Articular chondrocyte of knee joint (primary cell): ENCODE data around the gene CEP290. TPM values are rescaled to one million over a fixed set of nuclear protein-coding genes. Genes with fewer than 3 reads are reported as not detected.

Source experiments
- small RNA-seq: library from RNA; depleted of rRNA; stranded (forward); fragments of <200 nt; gene quantifications from one replicate; pipeline ENCODE3, GENCODE V24; 2012
- total RNA-seq: library from RNA; depleted of rRNA; stranded (reverse); fragments of >200 nt; gene quantifications from 2 replicates; pipeline ENCODE4 v1.2.3, GENCODE V29; 2012

The CEP290 gene
- total RNA-seq, result 18.7 and 20.2 TPM in 2 replicates

GRCh38 chr12:88141774-88142609 lies at the start of gene CEP290, which contains the start of gene TMTC3:
CEP290 (minus strand) TSS chr12:88142088; CDS start chr12:88141307, 781 bp downstream.
TMTC3 (plus strand) TSS chr12:88142307; CDS start chr12:88148316, 6,009 bp downstream.

DNA sequence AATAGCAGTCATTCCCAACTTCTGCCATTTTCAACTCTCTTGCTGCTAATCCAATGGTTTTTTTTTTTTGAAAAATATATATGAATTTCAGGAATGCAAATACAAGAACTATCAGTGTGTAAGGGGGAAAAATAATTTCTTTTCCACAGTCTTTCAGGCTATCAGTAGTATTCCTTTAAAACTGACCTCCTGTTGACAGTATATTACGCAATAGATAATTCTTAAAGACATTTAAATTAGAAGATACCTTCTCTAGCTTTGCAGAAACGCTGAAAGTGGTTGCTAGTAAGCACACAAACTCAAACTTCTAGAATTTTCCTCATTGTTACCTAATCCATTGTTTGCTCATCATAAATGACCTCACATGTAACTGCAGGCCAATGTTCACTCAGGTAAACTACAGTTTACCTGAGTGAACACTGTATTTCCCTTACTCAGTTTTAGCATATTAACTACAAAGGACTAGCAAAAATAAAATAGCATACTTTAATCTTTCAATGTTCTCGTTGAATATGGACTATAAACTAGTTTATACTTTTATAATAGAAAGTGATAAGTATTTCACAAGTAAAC lies 112.7 kb downstream of the CEP290 start, which contains the start of gene C12orf50:
Gene C12orf50, minus strand, starts transcription at position 309 of the 573 bp plus-strand sequence. CDS start 2,439 bp downstream, outside the sequence.

Small RNA genes within 50 kb of the gene (small RNA-seq; reads per million reads assigned to genes)
- not detected for gene RNA5SP364

Other genes starting within 250 kb of the CEP290 start
- gene C12orf50, start 112.7 kb downstream of the CEP290 start, total RNA-seq, result not detected in 2 replicates
- 58.5 and 70.4 TPM in 2 replicates for gene TMTC3, start 219 bp upstream of the CEP290 start, total RNA-seq